ENCODE data around the gene LRRC47.

The LRRC47 gene

GRCh38 chr1:3772715-3773571 is 23.4 kb downstream of the LRRC47 start, which contains the start of gene SMIM1:
SMIM1 (plus strand) TSS chr1:3772749; CDS start chr1:3775374, 2,625 bp downstream.
- DNase-seq (ENCODE audit: low read depth in 4 of 4, low spot score in 1 of 4): no peak

GRCh38 chr1:3772027-3772714 is 24.1 kb downstream of the LRRC47 start:
- DNase-seq (ENCODE audit: low read depth in 4 of 4, low spot score in 1 of 4): peak; percentile 61 to 91 (median 72)

- DNase-seq (ENCODE audit: low read depth in 4 of 4, low spot score in 1 of 4): no peak
Measured at GRCh38 chr1:3771108-3772026, 24.9 kb downstream of the LRRC47 start.

- DNase-seq (ENCODE audit: low read depth in 4 of 4, low spot score in 1 of 4): no peak
Measured at GRCh38 chr1:3770047-3770765, 26.1 kb downstream of the LRRC47 start.

- DNase-seq (ENCODE audit: low read depth in 4 of 4, low spot score in 1 of 4): no peak
Measured at GRCh38 chr1:3768811-3769390, 27.4 kb downstream of the LRRC47 start.

- DNase-seq (ENCODE audit: low read depth in 4 of 4, low spot score in 1 of 4): no peak
Measured at GRCh38 chr1:3767328-3767925, 28.9 kb downstream of the LRRC47 start.

- DNase-seq (ENCODE audit: low read depth in 4 of 4, low spot score in 1 of 4): no peak
Measured at GRCh38 chr1:3763351-3764125, 32.8 kb downstream of the LRRC47 start.

GRCh38 chr1:3762873-3763228 is 33.4 kb downstream of the LRRC47 start:
- no peak for DNase-seq (ENCODE audit: low read depth in 4 of 4, low spot score in 1 of 4)

- DNase-seq (ENCODE audit: low read depth in 4 of 4, low spot score in 1 of 4): no peak
Measured at GRCh38 chr1:3762151-3762872, 34.0 kb downstream of the LRRC47 start.

GRCh38 chr1:3761296-3762010 is 34.8 kb downstream of the LRRC47 start:
- no peak for DNase-seq (ENCODE audit: low read depth in 4 of 4, low spot score in 1 of 4)

GRCh38 chr1:3759796-3760195 is 36.5 kb downstream of the LRRC47 start:
- no peak for DNase-seq (ENCODE audit: low read depth in 4 of 4, low spot score in 1 of 4)

- DNase-seq (ENCODE audit: low read depth in 4 of 4, low spot score in 1 of 4): no peak
Measured at GRCh38 chr1:3759164-3759563, 37.1 kb downstream of the LRRC47 start.

GRCh38 chr1:3756394-3756793 is 39.9 kb downstream of the LRRC47 start:
- DNase-seq (ENCODE audit: low read depth in 4 of 4, low spot score in 1 of 4): no peak

- DNase-seq (ENCODE audit: low read depth in 4 of 4, low spot score in 1 of 4): no peak
Measured at GRCh38 chr1:3753656-3754454, 42.4 kb downstream of the LRRC47 start.

GRCh38 chr1:3752400-3752945 is 43.8 kb downstream of the LRRC47 start, which contains the start of gene CCDC27:
CCDC27 (plus strand) TSS chr1:3752450; CDS start chr1:3752482, 32 bp downstream.
- DNase-seq (ENCODE audit: low read depth in 4 of 4, low spot score in 1 of 4): no peak

- no peak for DNase-seq (ENCODE audit: low read depth in 4 of 4, low spot score in 1 of 4)
Measured at GRCh38 chr1:3750741-3751140, 45.6 kb downstream of the LRRC47 start.

GRCh38 chr1:3749512-3749911 is 46.8 kb downstream of the LRRC47 start:
- no peak for DNase-seq (ENCODE audit: low read depth in 4 of 4, low spot score in 1 of 4)
